GM21390 (cell line): ENCODE data around the gene FHAD1.

ENCODE experiments used
- ATAC-seq: cut with Tn5 transposase; IDR thresholded peaks from one replicate; pipeline ENCODE4 v1.9.1; 2021; ENCODE audit not compliant: unreplicated experiment

The FHAD1 gene

DNA sequence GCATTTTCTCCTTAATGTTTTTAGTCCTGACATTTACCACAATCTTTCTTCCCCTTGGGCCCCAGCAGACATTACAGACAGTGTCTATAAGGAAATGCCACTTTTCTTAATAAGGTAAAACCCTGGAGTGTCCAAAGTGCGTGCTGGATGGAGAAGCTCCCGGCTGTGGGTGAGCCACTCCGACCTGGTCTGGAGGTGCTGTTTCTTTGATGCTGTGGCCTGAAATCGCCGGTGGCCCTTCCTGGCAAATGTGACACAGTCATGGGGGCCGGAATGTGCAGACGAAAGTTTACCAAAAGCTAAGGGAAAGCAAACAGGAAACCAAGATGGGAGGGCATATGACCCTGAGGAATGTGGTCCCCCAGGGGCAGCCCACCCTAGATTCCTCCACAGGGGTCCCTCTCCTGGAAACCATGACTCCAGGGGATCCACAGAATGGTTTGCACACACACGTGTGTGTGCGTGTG, 77.9 kb downstream of the FHAD1 start:
- ATAC-seq: no peak

DNA sequence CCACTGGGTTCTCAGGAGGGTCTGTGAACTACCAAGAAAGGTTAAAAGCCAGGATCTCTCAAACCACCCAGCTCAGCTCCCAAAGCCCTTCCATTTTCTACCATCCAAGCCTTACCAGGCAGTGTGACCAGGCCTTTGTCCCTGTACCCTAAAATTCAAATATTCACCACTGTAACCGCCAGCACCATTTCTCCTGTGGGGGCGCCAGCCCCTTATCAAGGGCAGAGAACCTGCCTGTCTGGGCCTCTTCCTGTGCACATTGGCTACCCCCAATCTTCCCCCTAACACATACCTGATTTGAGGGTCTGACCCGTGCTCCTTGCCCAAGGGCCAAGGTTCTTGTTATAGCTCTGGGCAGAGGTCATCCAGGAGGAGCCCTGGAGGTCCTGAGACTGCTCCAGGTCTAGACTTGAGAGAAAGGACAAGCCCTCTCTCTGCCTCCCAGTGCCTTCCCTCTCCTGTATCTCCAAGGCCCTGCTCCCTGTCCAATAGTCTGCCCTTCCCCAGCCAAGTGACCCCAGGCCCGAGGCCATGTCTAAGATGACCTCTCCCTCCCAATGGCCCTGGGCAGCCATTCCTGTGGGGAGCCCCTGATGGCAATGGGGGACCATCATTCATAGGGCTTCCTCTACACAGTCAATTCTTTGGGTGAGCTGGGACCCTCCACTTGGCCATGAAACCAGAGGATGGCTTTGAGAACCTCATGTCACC, 78.5 kb downstream of the FHAD1 start:
- no peak for ATAC-seq

GRCh38 chr1:15326691-15327588, 79.9 kb downstream of the FHAD1 start:
- no peak for ATAC-seq

- no peak for ATAC-seq
These were observed 81.5 kb downstream of the FHAD1 start for GRCh38 chr1:15328351-15329103.

DNA sequence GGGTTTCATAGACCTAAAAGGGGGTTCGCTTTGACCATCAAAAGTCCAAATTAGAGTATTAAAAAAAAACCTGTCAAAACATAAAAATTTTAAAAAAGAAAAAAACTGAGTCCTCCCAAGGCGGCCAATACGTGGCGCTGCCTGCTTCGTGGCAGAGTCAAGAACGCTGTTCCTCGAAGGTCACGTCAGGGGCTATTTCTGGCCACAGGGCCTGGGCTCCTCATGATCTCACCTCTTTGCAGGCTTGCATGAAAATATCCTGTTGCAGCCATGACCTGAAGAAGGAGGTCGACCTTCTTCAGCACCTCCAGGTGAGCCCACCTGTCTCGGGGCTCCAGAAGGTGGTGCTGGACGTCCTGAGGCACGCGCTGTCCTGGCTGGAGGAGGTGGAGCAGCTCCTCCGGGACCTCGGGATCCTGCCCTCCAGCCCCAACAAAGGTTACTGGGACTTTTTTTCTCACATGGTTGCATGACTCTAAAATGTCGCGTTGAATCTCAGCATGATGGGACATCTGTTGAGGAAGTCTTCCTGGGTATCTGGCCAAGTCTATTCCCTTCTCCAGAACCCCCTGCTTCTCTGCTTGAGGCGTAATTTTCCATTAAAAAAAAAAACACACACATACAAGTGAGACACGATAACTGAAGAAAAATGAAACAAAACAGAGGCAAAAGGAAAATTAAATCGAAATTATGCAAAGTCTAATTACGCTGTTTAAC, 82.2 kb downstream of the FHAD1 start:
- no peak for ATAC-seq

DNA sequence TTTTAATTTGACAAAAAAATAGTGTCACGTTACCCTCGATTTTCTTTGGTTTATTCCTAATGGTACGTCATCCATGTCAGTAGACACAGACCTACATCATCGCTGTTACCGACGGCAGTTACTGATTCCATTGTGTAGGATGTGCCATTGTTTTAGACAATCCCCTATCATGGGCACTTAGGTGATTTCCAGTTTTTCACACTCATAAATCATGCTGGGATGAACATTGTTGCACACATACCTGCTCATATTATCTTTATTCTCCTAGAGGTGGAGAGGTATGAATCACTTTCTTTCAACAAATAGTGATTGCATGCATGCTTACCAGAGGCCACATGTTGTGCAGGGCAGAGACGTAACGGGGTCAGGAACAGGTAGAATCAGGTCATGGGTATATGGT, 83.0 kb downstream of the FHAD1 start:
- ATAC-seq: no peak

- no peak for ATAC-seq
These were observed 84.2 kb downstream of the FHAD1 start for GRCh38 chr1:15331180-15331579.

DNA sequence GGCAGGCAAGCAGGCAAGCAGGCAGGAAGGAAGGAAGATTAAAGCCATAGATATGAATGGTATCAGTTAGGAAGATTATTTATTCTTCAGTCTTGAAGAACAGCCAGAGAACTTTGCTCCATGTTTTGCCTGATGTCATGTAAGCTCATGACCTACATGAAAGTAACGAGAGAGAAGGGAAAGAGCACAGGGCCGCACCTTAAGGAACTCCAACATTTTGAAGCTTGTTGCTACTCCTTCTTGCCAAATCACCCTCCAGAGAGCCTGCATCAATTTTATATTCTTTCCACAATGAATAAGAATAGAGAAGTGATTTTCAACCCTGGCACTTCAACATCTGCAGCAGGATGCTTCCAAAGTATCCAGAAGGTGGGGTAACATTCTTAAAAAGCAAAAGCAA, 84.7 kb downstream of the FHAD1 start:
- ATAC-seq: no peak

GRCh38 chr1:15332525-15332924, 85.5 kb downstream of the FHAD1 start:
- no peak for ATAC-seq

GRCh38 chr1:15332952-15333715, 86.1 kb downstream of the FHAD1 start:
- no peak for ATAC-seq

GRCh38 chr1:15334995-15335394, 88.0 kb downstream of the FHAD1 start:
- no peak for ATAC-seq

- no peak for ATAC-seq
These were observed 89.8 kb downstream of the FHAD1 start for GRCh38 chr1:15336866-15337265.

DNA sequence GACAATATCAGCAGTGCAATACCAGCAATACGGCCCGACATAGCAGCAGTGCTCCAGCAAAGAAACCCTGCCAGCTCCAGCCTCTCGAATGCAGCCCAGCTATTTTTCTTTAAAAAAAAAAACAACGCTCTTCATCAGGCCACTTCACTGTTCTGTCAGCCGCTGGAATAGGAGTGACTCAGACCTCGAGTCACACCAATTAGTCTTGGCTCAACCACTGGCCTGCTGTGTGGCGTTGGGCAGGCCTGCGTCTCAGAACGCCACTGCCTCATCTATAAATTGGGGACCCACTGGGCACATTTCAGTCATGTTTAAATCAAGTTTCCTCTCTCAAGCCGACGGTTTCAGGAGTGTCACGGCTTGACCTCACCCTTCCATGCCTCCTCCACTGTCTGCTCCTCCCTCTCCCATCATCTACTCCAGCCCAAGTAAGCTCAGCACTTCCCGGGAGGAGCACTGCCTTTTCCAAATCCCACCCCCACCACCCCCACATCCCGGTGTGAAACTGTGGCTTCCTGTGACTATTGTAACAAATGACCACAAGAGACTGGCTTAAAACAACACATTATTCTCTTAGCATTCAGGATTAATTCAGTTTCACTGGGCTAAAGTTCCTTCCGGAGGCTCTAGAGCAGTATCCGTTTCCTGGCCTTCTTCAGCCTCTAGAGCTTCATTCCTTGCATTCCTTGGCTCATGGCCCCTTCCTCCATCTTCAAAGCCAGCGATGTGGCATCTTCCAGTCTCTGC, 90.8 kb downstream of the FHAD1 start:
- ATAC-seq: no peak

DNA sequence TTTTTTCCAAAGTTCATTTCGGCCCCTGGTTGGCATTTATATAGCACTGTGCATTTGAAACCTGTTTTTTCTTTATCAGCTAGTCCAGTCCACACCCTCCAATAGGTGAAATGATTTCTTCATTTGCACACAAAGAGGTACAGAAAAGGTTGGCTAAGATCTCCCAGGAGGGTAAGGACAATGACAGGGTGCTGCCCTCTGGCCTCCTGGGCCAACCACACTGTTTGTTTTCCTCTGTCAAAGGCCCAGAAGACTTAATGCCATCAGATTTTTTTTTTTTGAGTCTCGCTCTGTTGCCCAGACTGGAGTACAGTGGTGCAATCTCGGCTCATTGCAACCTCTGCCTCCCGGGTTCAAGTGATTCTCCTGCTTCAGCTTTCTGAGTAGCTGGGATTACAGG, 92.5 kb downstream of the FHAD1 start:
- ATAC-seq: no peak

GRCh38 chr1:15341228-15341627, 94.2 kb downstream of the FHAD1 start:
- ATAC-seq: no peak

DNA sequence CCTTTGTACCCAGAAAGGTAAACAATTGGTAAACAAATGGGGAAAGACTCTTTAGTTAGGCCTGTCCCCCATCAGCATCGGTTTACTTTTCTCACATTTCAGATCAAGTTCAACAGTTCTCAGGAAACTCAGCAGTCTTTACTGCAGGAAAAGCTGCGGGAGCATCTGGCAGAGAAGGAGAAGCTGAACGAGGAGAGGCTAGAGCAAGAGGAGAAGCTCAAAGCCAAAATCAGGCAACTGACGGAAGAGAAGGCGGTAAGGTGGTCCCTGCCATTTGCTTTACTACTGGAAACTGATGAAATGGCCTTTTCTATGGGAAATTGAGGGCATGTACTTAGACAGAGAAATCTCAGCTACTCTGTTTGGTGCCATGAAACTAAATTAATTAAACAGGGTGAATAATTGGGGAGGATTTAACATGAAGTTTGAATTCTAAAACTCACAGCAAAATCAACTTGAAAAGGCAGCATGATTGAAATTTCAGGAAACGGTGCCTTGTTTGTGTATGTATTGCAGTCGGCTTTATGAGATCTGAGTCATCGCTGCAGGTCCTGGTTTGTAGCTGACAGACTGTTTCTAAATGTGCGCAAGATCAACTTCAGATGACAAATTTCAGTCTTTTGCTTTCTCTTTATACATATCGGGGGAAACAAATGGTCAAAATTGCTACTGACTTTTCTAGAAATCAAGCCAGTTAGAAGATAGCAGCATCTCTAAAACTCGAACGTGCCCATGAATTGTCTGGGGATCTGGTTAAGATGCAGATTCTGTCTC, 94.8 kb downstream of the FHAD1 start:
- no peak for ATAC-seq

DNA sequence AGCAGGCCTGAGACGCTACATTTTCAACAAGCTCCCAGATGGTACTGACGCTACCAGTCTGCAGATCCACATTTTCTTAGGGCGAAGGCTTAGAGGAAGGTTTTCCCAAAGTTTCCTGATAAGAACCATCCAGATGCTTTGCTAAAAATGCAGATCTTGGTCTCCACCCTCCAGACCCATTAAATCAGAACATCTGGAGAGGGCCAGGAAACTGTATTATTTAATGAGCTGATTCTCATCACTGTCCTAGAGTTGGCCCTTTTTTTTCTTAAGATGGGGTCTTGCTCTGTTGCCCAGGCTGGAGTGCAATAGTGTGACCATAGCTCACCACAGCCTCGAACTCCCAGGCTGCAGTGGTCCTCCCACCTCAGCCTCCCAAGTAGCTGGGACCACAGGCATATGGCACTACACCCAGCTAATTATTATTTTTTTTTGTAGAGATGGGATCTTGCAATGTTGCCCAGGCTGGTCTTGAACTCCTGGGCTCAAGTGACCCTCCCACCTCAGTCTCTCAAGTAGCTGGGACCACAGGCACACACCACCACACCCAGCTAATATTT, 95.5 kb downstream of the FHAD1 start:
- no peak for ATAC-seq

GRCh38 chr1:15343099-15343498, 96.1 kb downstream of the FHAD1 start:
- ATAC-seq: no peak
